Measurements from ENCODE around the gene RTL3.
"Not testable (repeated sequence)": the region's sequence is repeated elsewhere in the genome, so short reads cannot be mapped to it uniquely, and the experiment has no call there.

RTL3 gene

GRCh38 chrX:78658845-78659744 lies at the start of gene RTL3:
TSS of gene RTL3 (minus strand) at chrX:78659328. CDS start at chrX:78658420, 908 bp downstream.
- DNase-seq (ENCODE audit: low read depth), result no peak

DNA sequence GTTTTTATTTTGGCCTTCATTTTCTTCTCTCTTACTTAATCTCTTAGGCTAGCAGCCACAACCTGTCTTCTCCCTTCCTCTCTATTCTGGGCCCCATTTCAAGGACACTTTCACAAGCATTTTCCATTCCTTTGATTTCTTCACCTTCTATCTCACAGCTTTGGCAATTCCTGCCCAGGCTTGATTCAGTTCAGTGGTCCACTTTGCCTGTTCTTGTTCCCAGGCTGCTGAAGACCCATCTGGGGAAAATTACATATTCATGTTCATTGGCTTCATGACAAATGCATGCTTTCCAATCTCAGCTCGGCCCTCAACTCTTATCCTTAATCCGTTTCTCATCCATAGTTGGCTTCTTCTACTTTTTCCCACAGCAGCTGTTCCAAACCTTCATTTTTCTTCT lies 49.7 kb upstream of the RTL3 start:
- no peak for DNase-seq (ENCODE audit: low read depth)

DNA sequence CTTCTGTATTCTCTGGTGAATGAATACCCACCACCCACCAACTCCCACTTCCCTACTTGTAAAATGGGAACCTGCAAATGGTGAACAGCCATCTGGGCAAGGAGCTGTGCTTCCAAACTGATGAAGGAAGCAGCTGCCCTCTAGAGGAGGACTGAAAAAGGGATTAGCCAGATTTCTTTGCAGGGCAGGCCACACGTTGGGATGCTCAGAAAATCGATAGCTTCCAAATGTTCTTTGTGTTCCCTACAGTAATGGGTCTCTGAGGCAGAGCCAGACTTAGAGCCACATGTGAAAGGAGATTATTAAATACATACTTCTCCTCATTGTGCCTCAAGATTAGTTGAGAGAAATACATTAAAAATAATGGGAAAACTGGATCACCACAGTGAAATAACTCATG lies 49.1 kb upstream of the RTL3 start:
- no peak for DNase-seq (ENCODE audit: low read depth)

GRCh38 chrX:78706071-78706470 lies 46.9 kb upstream of the RTL3 start:
- DNase-seq (ENCODE audit: low read depth), result no peak

DNA sequence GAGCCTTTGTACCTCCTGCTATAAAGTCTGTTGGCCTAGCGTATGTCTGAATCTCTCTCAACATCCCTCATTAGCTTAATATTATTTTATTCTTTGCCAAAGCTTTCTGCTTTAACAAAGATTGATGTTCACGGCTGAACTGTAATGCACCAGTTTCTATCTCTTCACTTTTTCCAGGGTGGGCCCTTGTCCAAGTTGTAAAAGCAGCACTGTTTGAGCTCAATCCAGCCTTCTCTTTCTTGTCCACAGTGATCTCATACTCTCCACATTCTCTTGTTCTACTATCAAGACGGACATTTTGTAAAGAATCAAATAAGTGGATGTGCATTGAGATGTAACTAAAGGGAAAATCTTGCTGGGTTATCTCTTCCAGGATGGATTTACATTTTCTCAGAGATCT lies 34.4 kb upstream of the RTL3 start:
- DNase-seq (ENCODE audit: low read depth), result no peak

DNA sequence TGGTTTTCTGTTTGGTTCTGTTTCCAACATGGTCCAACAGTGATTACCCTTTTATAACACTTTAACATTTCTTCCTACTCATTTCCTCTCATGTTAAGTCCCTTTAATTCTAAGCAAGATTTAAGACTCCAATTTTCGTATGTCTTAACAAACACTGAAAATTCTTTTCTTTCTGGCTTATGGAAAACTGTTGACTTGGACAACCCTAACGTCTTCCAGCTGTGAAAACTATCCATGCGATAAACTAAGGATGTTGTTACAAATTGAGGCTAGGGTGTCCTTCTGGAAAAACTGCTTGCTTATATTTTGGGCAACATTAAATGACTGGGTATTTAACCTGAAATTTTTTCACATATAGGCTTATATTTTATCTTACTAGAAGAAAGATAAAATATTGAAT lies 33.9 kb upstream of the RTL3 start:
- no peak for DNase-seq (ENCODE audit: low read depth)

- DNase-seq (ENCODE audit: low read depth), result no peak
These were observed 28.5 kb upstream of the RTL3 start for GRCh38 chrX:78687586-78687985.

GRCh38 chrX:78673246-78673645 lies 14.1 kb upstream of the RTL3 start:
- DNase-seq (ENCODE audit: low read depth), result no peak

- no peak for DNase-seq (ENCODE audit: low read depth)
These were observed 6.2 kb upstream of the RTL3 start for GRCh38 chrX:78665342-78665741.

- no peak for DNase-seq (ENCODE audit: low read depth)
These were observed 2.7 kb upstream of the RTL3 start for GRCh38 chrX:78661836-78662235.

- DNase-seq (ENCODE audit: low read depth), result no peak
These were observed 827 bp upstream of the RTL3 start for GRCh38 chrX:78659955-78660354.

GRCh38 chrX:78658414-78658813 lies 714 bp downstream of the RTL3 start:
- DNase-seq (ENCODE audit: low read depth), result no peak

- no peak for DNase-seq (ENCODE audit: low read depth)
These were observed 3.5 kb downstream of the RTL3 start for GRCh38 chrX:78655642-78656041.

DNA sequence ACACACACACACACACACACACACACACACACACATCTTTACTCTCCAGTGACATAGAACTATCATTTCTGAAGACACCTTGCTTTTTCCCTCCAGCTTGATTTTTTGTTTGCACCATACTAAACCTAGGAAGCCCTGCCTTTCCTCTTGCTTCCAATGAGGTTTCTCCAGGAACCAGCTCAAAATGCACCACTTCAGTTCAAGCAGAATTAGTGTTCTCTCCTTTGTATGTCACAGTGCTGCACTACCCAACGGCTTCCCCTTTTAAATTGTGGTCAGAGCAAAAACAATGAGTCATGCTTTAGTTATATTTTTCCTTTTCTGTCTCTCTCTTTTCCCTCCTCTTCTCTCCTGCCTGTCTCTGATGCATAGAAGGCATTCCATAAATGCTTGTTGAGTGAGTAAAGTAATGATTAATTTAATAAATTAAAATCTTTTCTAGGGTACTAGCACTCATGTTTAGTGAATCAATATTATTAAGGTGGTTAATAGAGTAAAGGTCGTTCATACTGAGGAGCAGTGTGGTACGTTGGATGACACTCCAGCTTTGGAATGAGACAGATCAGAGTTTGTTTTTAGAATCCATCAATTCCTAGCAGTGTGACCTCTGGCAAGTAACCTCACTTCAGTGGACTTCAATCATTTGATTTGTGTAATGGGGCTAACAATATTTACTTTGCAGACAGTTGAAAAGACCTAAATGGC lies 5.9 kb downstream of the RTL3 start:
- DNase-seq (ENCODE audit: low read depth), result no peak

- no peak for DNase-seq (ENCODE audit: low read depth)
These were observed 8.2 kb downstream of the RTL3 start for GRCh38 chrX:78650906-78651437.

DNA sequence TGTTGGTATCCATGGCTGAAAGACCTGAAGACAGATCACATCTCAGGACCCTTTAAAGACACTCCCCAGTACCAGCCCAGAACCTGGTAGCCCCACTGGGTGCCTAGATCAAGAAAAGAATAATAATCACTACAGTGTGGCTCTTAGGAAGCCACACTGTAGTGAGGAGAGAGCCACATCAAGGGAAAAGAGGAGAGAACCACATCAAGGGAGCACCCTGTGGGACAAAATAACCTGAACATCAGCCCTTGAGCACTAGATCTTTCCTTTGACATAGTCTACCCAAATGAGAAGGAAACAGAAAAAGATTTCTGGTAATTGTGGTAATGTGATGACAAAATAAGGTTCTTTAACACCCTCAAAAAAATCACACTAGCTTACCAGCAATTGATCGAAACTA lies 15.3 kb downstream of the RTL3 start:
- DNase-seq (ENCODE audit: low read depth), result no peak

DNA sequence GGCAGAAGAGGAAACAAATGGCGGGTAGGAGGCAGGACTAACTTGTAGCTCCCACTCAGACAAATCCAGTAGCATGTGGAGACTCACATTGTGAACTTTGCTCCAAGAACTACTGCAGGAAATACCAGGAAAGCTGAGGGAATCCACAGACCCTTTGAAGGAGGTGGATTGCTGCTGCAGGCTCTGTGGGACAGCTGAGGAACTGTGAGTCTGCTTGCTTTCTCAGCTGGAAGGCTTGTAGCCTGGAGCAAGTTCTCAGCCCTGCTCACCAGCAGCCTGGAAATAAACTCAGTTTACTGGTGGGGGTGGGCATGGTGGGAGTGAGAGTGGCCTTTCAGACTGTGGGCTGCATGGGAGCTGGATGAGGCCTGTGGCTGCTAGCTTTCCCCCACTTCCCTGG lies 16.0 kb downstream of the RTL3 start:
- no peak for DNase-seq (ENCODE audit: low read depth)

DNA sequence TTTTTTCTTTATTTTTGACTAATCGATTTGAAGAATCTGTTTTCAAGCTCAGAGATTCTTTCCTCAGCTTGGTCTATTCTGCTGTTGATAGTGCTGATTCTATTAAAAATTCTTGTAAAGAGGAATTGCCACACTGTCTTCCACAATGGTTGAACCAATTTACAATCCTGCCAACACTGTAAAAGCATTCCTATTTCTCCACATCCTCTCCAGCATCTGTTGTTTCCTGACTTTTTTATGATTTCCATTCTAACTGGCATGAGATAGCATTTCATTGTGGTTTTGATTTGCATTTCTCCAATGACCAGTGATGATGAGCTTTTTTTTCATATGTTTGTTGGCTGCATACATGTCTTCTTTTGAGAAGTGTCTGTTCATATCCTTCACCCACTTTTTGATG lies 23.0 kb downstream of the RTL3 start:
- not testable (repeated sequence) for DNase-seq (ENCODE audit: low read depth)

DNA sequence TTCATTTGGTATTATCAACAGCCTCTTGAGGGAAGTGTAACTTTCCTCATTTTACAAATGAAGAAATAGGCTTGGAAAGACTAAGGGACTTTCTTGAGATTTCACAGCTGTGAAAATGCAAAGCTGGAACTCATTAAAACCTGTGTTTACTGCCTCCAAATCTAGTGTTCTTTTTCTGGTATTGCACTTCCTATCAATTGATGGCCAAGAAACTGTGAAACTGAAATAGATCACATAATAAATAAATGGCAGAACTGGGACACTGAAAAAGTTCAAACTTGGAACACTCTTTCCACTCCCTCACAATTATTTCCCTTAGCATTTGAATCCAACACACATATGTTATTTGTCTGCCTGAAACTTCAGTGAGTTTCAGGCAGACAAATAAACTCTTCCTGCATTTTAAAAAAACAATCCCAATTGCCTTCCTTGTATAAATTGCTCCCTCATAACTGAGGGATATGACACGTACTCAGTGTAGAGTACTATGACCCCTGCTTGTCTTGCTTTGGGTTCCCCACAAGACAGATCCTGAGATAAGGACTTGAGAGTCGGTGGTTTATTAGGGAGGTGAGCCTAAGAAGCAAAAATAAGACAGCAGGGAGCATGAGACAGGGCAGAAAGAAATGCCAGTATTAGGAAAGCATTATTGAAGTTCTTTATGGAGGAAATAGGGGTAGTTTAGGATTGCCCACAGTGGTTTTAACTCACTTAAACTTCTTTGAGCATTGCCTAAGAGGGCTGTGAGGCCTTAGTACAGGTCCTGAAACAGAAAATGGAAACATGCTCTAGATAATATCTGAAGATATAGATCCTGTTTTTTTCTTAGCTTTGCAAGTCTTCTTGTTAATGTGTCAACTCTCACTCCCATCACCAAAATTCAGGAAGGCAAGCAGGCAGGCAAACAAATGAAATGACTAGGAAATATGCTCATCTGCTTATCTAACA lies 33.9 kb downstream of the RTL3 start:
- no peak for DNase-seq (ENCODE audit: low read depth)

DNA sequence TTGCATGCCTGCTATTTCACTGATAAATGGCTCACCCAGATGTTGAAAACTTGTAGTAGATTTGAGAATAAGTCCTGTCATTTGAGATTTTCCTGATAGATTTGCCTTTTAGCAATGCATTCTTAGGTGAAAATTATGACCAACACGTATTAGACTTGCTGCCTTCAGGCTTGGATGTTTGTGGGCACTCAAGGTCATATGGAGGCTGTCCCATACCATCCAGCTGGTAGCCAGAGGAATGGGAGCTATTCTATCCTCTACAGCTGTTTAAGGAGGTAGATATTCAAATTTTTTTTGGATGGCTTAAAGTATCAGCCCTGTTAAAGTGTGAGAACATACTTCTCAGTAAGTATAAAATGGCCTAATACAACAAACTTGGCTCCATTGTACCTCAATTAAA lies 34.7 kb downstream of the RTL3 start:
- no peak for DNase-seq (ENCODE audit: low read depth)

GRCh38 chrX:78622831-78623230 lies 36.3 kb downstream of the RTL3 start:
- DNase-seq (ENCODE audit: low read depth), result no peak

DNA sequence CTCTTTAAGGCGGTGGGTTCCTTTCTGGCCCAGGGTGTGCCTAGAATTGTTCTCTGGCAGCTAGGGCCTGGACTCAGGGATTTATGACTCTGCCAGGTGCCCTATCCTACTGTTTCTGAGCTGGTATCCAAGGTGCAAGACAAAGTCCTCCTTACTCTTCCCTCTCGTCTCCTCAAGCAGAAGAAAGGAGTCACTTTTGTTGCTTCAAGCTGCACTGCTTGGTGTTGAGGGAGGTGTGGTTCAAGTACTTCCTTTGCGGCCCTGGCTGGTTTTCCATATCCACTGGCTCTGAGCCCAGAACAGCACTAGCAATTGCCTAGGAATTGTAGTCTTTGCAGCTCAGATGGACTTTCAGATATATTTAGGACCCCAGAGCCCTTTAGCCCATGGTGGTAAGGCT lies 39.3 kb downstream of the RTL3 start:
- no peak for DNase-seq (ENCODE audit: low read depth)
